Esophagus squamous epithelium (tissue), 4 donors: ENCODE results near the gene CT45A5.

ENCODE experiments used
- CTCF ChIP-seq, 6 experiments: fragments of 450-650 bp in 4 of 6; fragments of 200-600 bp in 2 of 6; sonication (generic) in 2 of 6; IDR thresholded peaks; one replicate each; pipeline ENCODE4 v1.5.1; 2016 to 2019; ENCODE audit warnings: antibody characterized with exemption in 6 of 6, mild to moderate bottlenecking in 4 of 6, moderate library complexity in 4 of 6
- POLR2A ChIP-seq, 4 donors: fragments of 450-650 bp; IDR thresholded peaks; one replicate each; pipeline ENCODE4 v1.6.1; 2017; ENCODE audit warnings: antibody characterized with exemption in 4 of 4, mild to moderate bottlenecking in 4 of 4, moderate library complexity in 3 of 4

DNA sequence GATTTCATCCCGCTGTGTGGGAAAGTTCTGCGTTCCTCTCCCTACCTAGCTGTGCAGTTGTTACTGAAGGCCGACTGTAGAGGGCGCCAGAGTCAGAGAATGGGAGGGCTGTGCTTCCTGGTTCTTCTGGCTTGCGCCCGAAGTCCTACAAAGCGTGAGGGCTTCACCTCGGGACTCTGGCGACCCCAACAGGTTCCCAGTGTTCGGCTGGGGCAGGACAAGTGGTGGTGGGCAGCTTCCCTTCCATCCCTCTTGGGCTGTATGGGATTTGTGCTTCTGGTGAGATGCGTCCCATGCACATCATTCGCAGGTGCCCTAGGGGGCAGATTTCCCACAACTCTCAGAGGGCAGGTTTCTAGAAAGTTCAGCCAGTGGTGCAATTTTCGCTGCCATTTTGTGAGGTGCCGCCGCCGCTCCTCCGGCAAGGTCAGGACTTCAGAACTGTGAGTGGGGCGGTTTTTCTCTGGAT is 44.6 kb downstream of the CT45A5 start:
- TF ChIP-seq CTCF (IDR thresholded peaks at IDR 0.05) (peak in 1 of 6 experiments; percentile 8), POLR2A (IDR thresholded peaks at IDR 0.05) (no peak)
